Osteoblast (primary cell): ENCODE results near the gene OCA2. TPM values are rescaled to one million over a fixed set of nuclear protein-coding genes. Genes with fewer than 3 reads are reported as not detected.
A peak's percentile ranks its signal among the peaks of the same experiment; 100 is the strongest.
"Not testable (repeated sequence)": the region's sequence is repeated elsewhere in the genome, so short reads cannot be mapped to it uniquely, and the experiment has no call there.

Experiments used
- DNase-seq: peaks from one replicate; pipeline ENCODE4 v3.0.0; 2011; ENCODE audit warnings: low spot score, mixed read lengths; ENCODE audit not compliant: insufficient read length; ENCODE audit errors: missing footprints
- H2AFZ ChIP-seq: 2 replicates; pipeline ENCODE4 v1.6.0; 2011; ENCODE audit warnings: mild to moderate bottlenecking, low read length
- H3K27ac ChIP-seq: 2 replicates; pipeline ENCODE4 v1.5.1; 2011; ENCODE audit warnings: mild to moderate bottlenecking, low read depth, low read length, moderate library complexity
- H3K27me3 ChIP-seq: 2 replicates; pipeline ENCODE4 v1.6.0; 2012; ENCODE audit warnings: mild to moderate bottlenecking, control low read depth, inconsistent platforms, low read length, moderate library complexity; ENCODE audit not compliant: insufficient read depth
- H3K36me3 ChIP-seq: 2 replicates; pipeline ENCODE4 v1.5.1; 2011; ENCODE audit warnings: mild to moderate bottlenecking, low read length, control low read depth, moderate library complexity; ENCODE audit not compliant: insufficient read depth
- H3K4me1 ChIP-seq: 2 replicates; pipeline ENCODE4 v1.5.1; 2011; ENCODE audit warnings: mild to moderate bottlenecking, low read length, control low read depth, moderate library complexity; ENCODE audit not compliant: insufficient read depth
- H3K4me2 ChIP-seq: 2 replicates; pipeline ENCODE4 v1.6.0; 2011; ENCODE audit warnings: mild to moderate bottlenecking, low read length; ENCODE audit not compliant: insufficient read depth
- H3K4me3 ChIP-seq: fragments of 200-600 bp; sonication (generic); 3 replicates; pipeline ENCODE4 v1.5.1; 2012; ENCODE audit warnings: mild to moderate bottlenecking, low read length, inconsistent platforms; ENCODE audit not compliant: insufficient read depth
- H3K79me2 ChIP-seq: 2 replicates; pipeline ENCODE4 v1.6.0; 2012; ENCODE audit warnings: mild to moderate bottlenecking, low read length, control low read depth, inconsistent platforms; ENCODE audit not compliant: insufficient read depth
- H3K9me3 ChIP-seq: 2 replicates; pipeline ENCODE4 v1.5.1; 2011; ENCODE audit warnings: low read depth, low read length, control low read depth
- H4K20me1 ChIP-seq: 2 replicates; pipeline ENCODE4 v1.6.0; 2012; ENCODE audit warnings: mild to moderate bottlenecking, low read length, control low read depth; ENCODE audit not compliant: insufficient read depth
- CTCF ChIP-seq: IDR thresholded peaks from 2 replicates; pipeline ENCODE4 v1.5.1; 2011; ENCODE audit warnings: mild to moderate bottlenecking, low read depth, low read length, moderate library complexity; ENCODE audit errors: extremely low read depth
- total RNA-seq: library from RNA; depleted of rRNA; stranded (reverse); fragments of >200 nt; gene quantifications from 2 replicates; pipeline ENCODE4 v1.2.3, GENCODE V29; 2012

OCA2 gene
- total RNA-seq, 1 donor = not detected

DNA sequence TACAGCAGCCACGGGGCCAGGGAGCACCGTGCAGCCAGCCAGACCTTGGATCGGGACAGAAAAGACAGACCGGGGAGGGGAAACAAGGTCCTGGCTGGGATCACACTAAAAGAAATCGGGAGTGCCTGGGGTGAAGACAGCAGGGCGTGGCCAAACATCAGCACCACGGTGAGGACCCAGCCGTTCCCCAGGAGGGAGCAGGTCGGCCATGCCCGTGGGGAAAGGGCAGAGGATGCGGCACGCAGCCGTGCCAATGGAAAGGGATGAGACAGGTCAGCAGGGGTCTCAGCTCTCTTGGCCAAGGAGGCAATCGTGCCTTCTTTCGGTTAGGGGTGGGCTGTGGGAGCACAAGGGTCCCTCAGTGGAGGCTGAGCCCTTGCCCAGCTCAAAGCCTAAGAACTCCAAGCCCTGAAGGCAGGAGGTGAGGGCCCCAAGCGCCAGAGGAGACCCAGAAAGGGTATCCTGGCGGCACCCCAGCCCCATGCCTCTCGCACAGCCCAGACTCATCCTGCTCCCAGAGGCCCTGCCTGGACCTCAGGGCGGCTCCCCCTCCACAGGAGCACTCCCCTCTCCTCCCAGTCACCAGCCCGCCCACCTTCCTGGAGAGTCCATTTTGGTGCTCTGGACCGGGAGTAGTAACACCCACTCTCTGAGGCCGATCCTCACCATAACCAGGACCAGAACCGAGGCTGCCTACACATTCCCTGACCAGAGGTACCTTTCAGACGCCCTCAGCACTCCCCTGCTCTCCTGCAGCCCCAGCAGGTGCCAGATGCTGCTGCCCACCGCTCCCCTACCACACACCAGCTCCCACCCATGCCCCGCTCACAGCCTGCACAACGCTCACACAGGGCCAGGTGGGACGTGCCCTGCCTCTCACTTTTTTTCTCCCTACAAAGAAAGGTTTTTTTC lies 23.2 kb upstream of the OCA2 start:
- no peak overlapping the region for H2AFZ ChIP-seq
- H3K4me3 ChIP-seq = no peak overlapping the region
- TF ChIP-seq CTCF = no peak
- H3K4me1 ChIP-seq = no peaks in the 10 kb centered on the region
- no peak overlapping the region for H3K27ac ChIP-seq
- H3K27me3 ChIP-seq = no peaks in the 10 kb centered on the region
- no peaks in the 10 kb centered on the region for H3K9me3 ChIP-seq
- DNase-seq = peak; percentile 62
- H3K79me2 ChIP-seq = peaks cover 3% of the 10 kb centered on the region
- peaks cover 11% of the 10 kb centered on the region for H4K20me1 ChIP-seq
- H3K4me2 ChIP-seq = no peak overlapping the region
- H3K36me3 ChIP-seq = peaks cover 63% of the 10 kb centered on the region

GRCh38 chr15:28121577-28121976 lies 22.5 kb upstream of the OCA2 start:
- H3K4me1 ChIP-seq, H2AFZ ChIP-seq, H3K9me3 ChIP-seq, H3K27ac ChIP-seq, H3K79me2 ChIP-seq, DNase-seq, H3K4me2 ChIP-seq, H3K27me3 ChIP-seq, H3K4me3 ChIP-seq: not testable (repeated sequence)
- Histone ChIP-seq H4K20me1 (peaks cover 10% of the 10 kb centered on the region), H3K36me3 (peaks cover 68% of the 10 kb centered on the region)

- H3K36me3 ChIP-seq = peaks cover 75% of the 10 kb centered on the region
- no peak overlapping the region for H3K4me3 ChIP-seq
- no peaks in the 10 kb centered on the region for H3K27me3 ChIP-seq
- no peak for TF ChIP-seq CTCF
- no peaks in the 10 kb centered on the region for H3K9me3 ChIP-seq
- peaks cover 7% of the 10 kb centered on the region for H4K20me1 ChIP-seq
- H3K27ac ChIP-seq = no peak overlapping the region
- no peak overlapping the region for H2AFZ ChIP-seq
- DNase-seq = no peak
- no peak overlapping the region for H3K4me2 ChIP-seq
- H3K4me1 ChIP-seq = no peaks in the 10 kb centered on the region
- H3K79me2 ChIP-seq = peaks cover 2% of the 10 kb centered on the region
These were observed 21.2 kb upstream of the OCA2 start for GRCh38 chr15:28120359-28120640.

DNA sequence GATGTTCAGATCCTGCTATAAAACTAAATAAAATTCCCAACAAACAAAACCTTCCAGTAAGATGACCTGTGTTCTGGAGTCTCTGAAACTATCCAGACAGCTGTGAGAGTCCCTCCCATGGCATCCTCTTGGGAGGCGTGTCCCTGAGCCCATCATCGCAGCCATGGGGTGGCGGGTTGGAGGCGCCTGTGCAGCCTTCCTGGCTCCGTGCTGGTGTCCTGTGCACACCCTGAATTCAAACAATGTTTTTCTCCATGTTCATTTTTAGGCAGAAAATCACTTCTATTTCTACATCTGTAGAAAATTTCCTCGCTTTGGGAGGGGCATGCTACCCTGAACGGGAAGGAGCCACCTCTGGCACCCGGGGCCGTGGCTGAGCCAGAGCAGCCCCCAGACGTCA lies 19.4 kb upstream of the OCA2 start:
- H3K4me2 ChIP-seq = no peak overlapping the region
- H3K27me3 ChIP-seq = no peaks in the 10 kb centered on the region
- peaks cover 72% of the 10 kb centered on the region for H3K36me3 ChIP-seq
- no peak for TF ChIP-seq CTCF
- DNase-seq = no peak
- no peaks in the 10 kb centered on the region for H3K9me3 ChIP-seq
- no peak overlapping the region for H3K27ac ChIP-seq
- H3K79me2 ChIP-seq = no peaks in the 10 kb centered on the region
- no peak overlapping the region for H2AFZ ChIP-seq
- peaks cover 2% of the 10 kb centered on the region for H3K4me1 ChIP-seq
- H3K4me3 ChIP-seq = no peak overlapping the region
- H4K20me1 ChIP-seq = peaks cover 12% of the 10 kb centered on the region
